Measurements from ENCODE around the gene IL33. TPM values are rescaled to one million over a fixed set of nuclear protein-coding genes. Genes with fewer than 3 reads are reported as not detected.

IL33 gene
- total and polyA plus RNA-seq, 2 donors (not counting 1 experiment from before 2014, with no cell fraction given): not detected

GRCh38 chr9:6277417-6277816 is 61.8 kb downstream of the IL33 start:
- H4K20me1 ChIP-seq (ENCODE audit: control insufficient read depth, insufficient read depth, low read length, poor library complexity, severe bottlenecking): no peaks in the 10 kb centered on the region
- no peaks in the 10 kb centered on the region for H3K9me3 Mint-ChIP-seq (ENCODE audit: insufficient read depth)
- no peak for ATAC-seq (ENCODE audit: low read depth)
- H2AFZ ChIP-seq (ENCODE audit: insufficient read depth, low read depth, low read length, poor library complexity, severe bottlenecking): no peak overlapping the region
- TF ChIP-seq, protein P1, sequence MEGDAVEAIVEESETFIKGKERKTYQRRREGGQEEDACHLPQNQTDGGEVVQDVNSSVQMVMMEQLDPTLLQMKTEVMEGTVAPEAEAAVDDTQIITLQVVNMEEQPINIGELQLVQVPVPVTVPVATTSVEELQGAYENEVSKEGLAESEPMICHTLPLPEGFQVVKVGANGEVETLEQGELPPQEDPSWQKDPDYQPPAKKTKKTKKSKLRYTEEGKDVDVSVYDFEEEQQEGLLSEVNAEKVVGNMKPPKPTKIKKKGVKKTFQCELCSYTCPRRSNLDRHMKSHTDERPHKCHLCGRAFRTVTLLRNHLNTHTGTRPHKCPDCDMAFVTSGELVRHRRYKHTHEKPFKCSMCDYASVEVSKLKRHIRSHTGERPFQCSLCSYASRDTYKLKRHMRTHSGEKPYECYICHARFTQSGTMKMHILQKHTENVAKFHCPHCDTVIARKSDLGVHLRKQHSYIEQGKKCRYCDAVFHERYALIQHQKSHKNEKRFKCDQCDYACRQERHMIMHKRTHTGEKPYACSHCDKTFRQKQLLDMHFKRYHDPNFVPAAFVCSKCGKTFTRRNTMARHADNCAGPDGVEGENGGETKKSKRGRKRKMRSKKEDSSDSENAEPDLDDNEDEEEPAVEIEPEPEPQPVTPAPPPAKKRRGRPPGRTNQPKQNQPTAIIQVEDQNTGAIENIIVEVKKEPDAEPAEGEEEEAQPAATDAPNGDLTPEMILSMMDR (IDR thresholded peaks at IDR 0.05): no peak
- TF ChIP-seq EZH2 (IDR thresholded peaks at IDR 0.05; ENCODE audit: borderline replicate concordance, insufficient read depth, low read depth, low read length, poor library complexity, severe bottlenecking): no peak
- H3K27me3 ChIP-seq (replicated peaks in 1 of 4; ENCODE audit: control extremely low read depth in 1 of 4, control insufficient read depth in 3 of 4, insufficient read depth in 4 of 4, low read length in 3 of 4): no peaks in the 10 kb centered on the region
- H3K4me3 Mint-ChIP-seq: no peak overlapping the region
- ChIA-PET CTCF (no interaction called here), POLR2A (no interaction called here)
- no peaks in the 10 kb centered on the region for H3K4me1 Mint-ChIP-seq
- no CpG with 5 or more reads among the region's 3 CpGs for WGBS (ENCODE audit: insufficient coverage)
- H3K36me3 ChIP-seq (replicated peaks in 1 of 2; ENCODE audit: control extremely low read depth in 1 of 2, control insufficient read depth in 1 of 2, extremely low read depth in 1 of 2, insufficient read depth in 2 of 2, low read length in 1 of 2): no peaks in the 10 kb centered on the region
- H3K27me3 Mint-ChIP-seq: peaks cover 3% of the 10 kb centered on the region
- H3K4me2 ChIP-seq (replicated peaks; ENCODE audit: low read depth, low read length, poor library complexity, severe bottlenecking): no peak overlapping the region
- H3K79me2 ChIP-seq (ENCODE audit: control insufficient read depth, insufficient read depth, low read length): no peaks in the 10 kb centered on the region
- no peak overlapping the region for H3K4me3 ChIP-seq (ENCODE audit: control extremely low read depth in 1 of 5, extremely low read depth in 1 of 5, insufficient read depth in 1 of 5, low read depth in 2 of 5, low read length in 4 of 5)
- H3K27ac Mint-ChIP-seq: no peak overlapping the region
- H3K27ac ChIP-seq (ENCODE audit: low read length in 2 of 2): no peak overlapping the region
- no peak overlapping the region for H3K9ac ChIP-seq (ENCODE audit: low read length)
- H3K9me3 ChIP-seq (ENCODE audit: control extremely low read depth in 1 of 3, control insufficient read depth in 2 of 3, insufficient read depth in 1 of 3, low read length in 2 of 3): no peaks in the 10 kb centered on the region
- DNase-seq: no peak
- intact Hi-C loops (cut with micrococcal nuclease): no loop called here
- H3K4me1 ChIP-seq (ENCODE audit: control insufficient read depth in 2 of 2, insufficient read depth in 2 of 2, low read length in 2 of 2): no peaks in the 10 kb centered on the region

GRCh38 chr9:6301858-6302257 is 86.3 kb downstream of the IL33 start:
- Mint-ChIP-seq H3K4me3 (no peak overlapping the region), H3K27ac (no peak overlapping the region), H3K9me3 (ENCODE audit: insufficient read depth) (no peaks in the 10 kb centered on the region), H3K4me1 (no peaks in the 10 kb centered on the region), H3K27me3 (peaks cover 14% of the 10 kb centered on the region)
- Histone ChIP-seq H3K4me3 (ENCODE audit: control extremely low read depth in 1 of 5, extremely low read depth in 1 of 5, insufficient read depth in 1 of 5, low read depth in 2 of 5, low read length in 4 of 5) (no peak overlapping the region), H3K36me3 (replicated peaks in 1 of 2; ENCODE audit: control extremely low read depth in 1 of 2, control insufficient read depth in 1 of 2, extremely low read depth in 1 of 2, insufficient read depth in 2 of 2, low read length in 1 of 2) (no peaks in the 10 kb centered on the region), H3K4me1 (ENCODE audit: control insufficient read depth in 2 of 2, insufficient read depth in 2 of 2, low read length in 2 of 2) (no peaks in the 10 kb centered on the region), H3K79me2 (ENCODE audit: control insufficient read depth, insufficient read depth, low read length) (no peaks in the 10 kb centered on the region), H3K27ac (ENCODE audit: low read length in 2 of 2) (no peak overlapping the region), H2AFZ (ENCODE audit: insufficient read depth, low read depth, low read length, poor library complexity, severe bottlenecking) (no peak overlapping the region), H3K9ac (ENCODE audit: low read length) (no peak overlapping the region), H4K20me1 (ENCODE audit: control insufficient read depth, insufficient read depth, low read length, poor library complexity, severe bottlenecking) (no peaks in the 10 kb centered on the region), H3K4me2 (replicated peaks; ENCODE audit: low read depth, low read length, poor library complexity, severe bottlenecking) (no peak overlapping the region), H3K9me3 (ENCODE audit: control extremely low read depth in 1 of 3, control insufficient read depth in 2 of 3, insufficient read depth in 1 of 3, low read length in 2 of 3) (peaks cover 0 to 1% (median 0%) of the 10 kb centered on the region in 3 donors), H3K27me3 (replicated peaks in 1 of 4; ENCODE audit: control extremely low read depth in 1 of 4, control insufficient read depth in 3 of 4, insufficient read depth in 4 of 4, low read length in 3 of 4) (no peaks in the 10 kb centered on the region)
- ATAC-seq (ENCODE audit: low read depth): no peak
- no peak for TF ChIP-seq EZH2 (IDR thresholded peaks at IDR 0.05; ENCODE audit: borderline replicate concordance, insufficient read depth, low read depth, low read length, poor library complexity, severe bottlenecking)
- TF ChIP-seq, protein P1 (IDR thresholded peaks at IDR 0.05): no peak
- no peak for DNase-seq
- intact Hi-C loops (cut with micrococcal nuclease): no loop called here
- no CpG with 5 or more reads among the region's 2 CpGs for WGBS (ENCODE audit: insufficient coverage)
- ChIA-PET POLR2A (no interaction called here), CTCF (no interaction called here)

Data from B cell (primary cell).